Activated CD8-positive, alpha-beta memory T cell treated with anti-CD3 and anti-CD28 coated beads, Interleukin-2, amount 50 U/mL, for 24 hours (primary cell): Measurements from ENCODE around the gene PGAM2.
A peak's percentile ranks its signal among the peaks of the same experiment; 100 is the strongest.

Experiments used
- DNase-seq: peaks from one replicate; pipeline ENCODE4 v3.0.0-alpha.2; 2020; ENCODE audit errors: extremely low read depth

PGAM2 gene

GRCh38 chr7:44085546-44085945 lies 20.2 kb upstream of the PGAM2 start:
- no peak for DNase-seq

- DNase-seq, result no peak
These were observed 19.3 kb upstream of the PGAM2 start for GRCh38 chr7:44084701-44085100.

- no peak for DNase-seq
These were observed 18.4 kb upstream of the PGAM2 start for GRCh38 chr7:44083796-44084195.

- DNase-seq, result peak; percentile 95
These were observed 17.3 kb upstream of the PGAM2 start for GRCh38 chr7:44082541-44083207.

- no peak for DNase-seq
These were observed 15.9 kb upstream of the PGAM2 start for GRCh38 chr7:44081266-44081748.

GRCh38 chr7:44080686-44081265 lies 15.4 kb upstream of the PGAM2 start:
- no peak for DNase-seq

GRCh38 chr7:44080118-44080517 lies 14.8 kb upstream of the PGAM2 start:
- DNase-seq, result no peak

GRCh38 chr7:44079331-44080021 lies 14.1 kb upstream of the PGAM2 start:
- DNase-seq, result no peak

GRCh38 chr7:44078521-44078920 lies 13.2 kb upstream of the PGAM2 start:
- DNase-seq, result no peak

- DNase-seq, result no peak
These were observed 12.3 kb upstream of the PGAM2 start for GRCh38 chr7:44077681-44078091.

- DNase-seq, result no peak
These were observed 11.7 kb upstream of the PGAM2 start for GRCh38 chr7:44077061-44077460.

GRCh38 chr7:44076101-44076895 lies 10.9 kb upstream of the PGAM2 start:
- no peak for DNase-seq

- no peak for DNase-seq
These were observed 10.1 kb upstream of the PGAM2 start for GRCh38 chr7:44075296-44076075.

- no peak for DNase-seq
These were observed 9.0 kb upstream of the PGAM2 start for GRCh38 chr7:44074349-44074695.

GRCh38 chr7:44073664-44074348 lies 8.4 kb upstream of the PGAM2 start:
- peak; percentile 42 for DNase-seq

- no peak for DNase-seq
These were observed 7.2 kb upstream of the PGAM2 start for GRCh38 chr7:44072364-44073231.

GRCh38 chr7:44071726-44072363 lies 6.5 kb upstream of the PGAM2 start:
- no peak for DNase-seq

GRCh38 chr7:44068054-44068453 lies 2.7 kb upstream of the PGAM2 start:
- DNase-seq, result no peak
